GM10266 (cell line): Measurements from ENCODE around the gene UBE2G2.

Experiments used
- DNase-seq: peaks from one replicate; pipeline ENCODE4 v3.0.0; 2012; ENCODE audit errors: extremely low spot score
- CTCF ChIP-seq: IDR thresholded peaks from 2 replicates; pipeline ENCODE4 v1.5.1; 2012; ENCODE audit warnings: mild to moderate bottlenecking, low read depth; ENCODE audit not compliant: control insufficient read depth, insufficient read depth; ENCODE audit errors: missing control alignments

Gene UBE2G2

GRCh38 chr21:44737706-44738354, 63.8 kb downstream of the UBE2G2 start:
- TF ChIP-seq CTCF: no peak
- no peak for DNase-seq

- no peak for TF ChIP-seq CTCF
- DNase-seq: no peak
Measured at GRCh38 chr21:44736291-44737004, 65.2 kb downstream of the UBE2G2 start.

- no peak for DNase-seq
- TF ChIP-seq CTCF: no peak
Measured at GRCh38 chr21:44735821-44736220, 65.8 kb downstream of the UBE2G2 start.

- DNase-seq: no peak
- no peak for TF ChIP-seq CTCF
Measured at GRCh38 chr21:44734841-44735240, 66.8 kb downstream of the UBE2G2 start.

- no peak for DNase-seq
- TF ChIP-seq CTCF: no peak
Measured at GRCh38 chr21:44734026-44734745, 67.4 kb downstream of the UBE2G2 start.

- no peak for TF ChIP-seq CTCF
- DNase-seq: no peak
Measured at GRCh38 chr21:44732956-44733355, 68.7 kb downstream of the UBE2G2 start.

- no peak for DNase-seq
- TF ChIP-seq CTCF: no peak
Measured at GRCh38 chr21:44732263-44732662, 69.4 kb downstream of the UBE2G2 start.
